GM23248 (cell line): ENCODE results near the gene GPHN.

Source experiments
- EZH2 ChIP-seq: fragments of 200-600 bp; sonication (generic); IDR thresholded peaks from 2 replicates; pipeline ENCODE4 v1.6.1; 2018; ENCODE audit warnings: antibody characterized with exemption, mild to moderate bottlenecking; ENCODE audit not compliant: insufficient read depth, poor library complexity, severe bottlenecking
- EZH2phosphoT487 ChIP-seq: fragments of 200-600 bp; sonication (generic); IDR thresholded peaks from 2 replicates; pipeline ENCODE4 v1.6.1; 2018; ENCODE audit warnings: antibody characterized with exemption, moderate library complexity, mild to moderate bottlenecking, low read depth; ENCODE audit not compliant: insufficient read depth

DNA sequence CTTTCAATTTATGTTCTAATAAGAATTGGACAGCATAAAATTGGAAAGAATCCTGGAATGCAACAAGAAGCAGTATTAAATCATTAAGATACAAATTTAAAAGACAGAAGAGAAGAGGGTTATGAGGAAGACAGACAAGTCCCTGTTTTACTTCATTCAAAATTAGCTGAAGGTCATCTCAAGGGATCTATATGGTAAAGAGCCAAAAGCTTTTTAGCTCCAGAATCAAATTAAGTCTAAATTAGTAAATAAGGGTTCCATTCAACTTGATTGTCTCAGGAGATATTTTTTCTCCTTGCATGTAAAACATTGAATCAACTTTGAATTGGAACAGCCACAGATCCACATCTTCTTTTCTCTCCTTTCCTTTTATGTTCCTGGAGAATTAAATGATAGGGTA, 14.2 kb upstream of the GPHN start:
- TF ChIP-seq EZH2phosphoT487 (no peak), EZH2 (no peak)
